NT2/D1 (cell line): ENCODE results near the gene CEP78.

Experiments used
- SUZ12 ChIP-seq: IDR thresholded peaks from 2 replicates; pipeline ENCODE4 v1.6.1; 2011; ENCODE audit not compliant: insufficient read length, insufficient read depth; ENCODE audit errors: extremely low read depth
- YY1 ChIP-seq: IDR thresholded peaks from 2 replicates; pipeline ENCODE4 v1.6.1; 2011; ENCODE audit not compliant: insufficient read length, insufficient read depth
- ZNF274 ChIP-seq: IDR thresholded peaks from 2 replicates; pipeline ENCODE4 v1.6.1; 2011; ENCODE audit warnings: mild to moderate bottlenecking, low read depth, low read length

DNA sequence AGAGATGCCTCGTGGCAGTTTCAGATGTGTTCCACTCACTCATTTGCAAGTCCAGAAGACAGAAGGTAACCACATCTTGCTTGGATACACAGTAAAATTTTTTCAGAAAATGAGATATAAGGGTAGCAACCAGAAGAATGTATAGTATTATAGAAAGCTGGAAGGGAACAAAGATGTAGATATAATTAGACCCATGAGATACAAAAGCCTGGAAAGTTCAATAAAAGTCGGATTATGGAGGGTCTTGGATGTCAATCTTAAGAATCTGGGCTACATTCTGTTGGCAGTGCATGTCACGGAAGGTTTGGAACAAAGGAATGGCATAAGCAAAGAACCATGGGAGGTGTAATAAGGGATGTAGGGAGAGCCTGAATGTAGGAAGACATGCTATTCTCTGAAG lies 5.1 kb upstream of the CEP78 start:
- TF ChIP-seq YY1 = no peak
- no peak for TF ChIP-seq ZNF274
- no peak for TF ChIP-seq SUZ12
